NCI-H2196 treated with DMSO at 0.1 percent for 48 hours (cell line): Measurements from ENCODE around the gene ALG5.

Experiments used
- DNase-seq: peaks from one replicate; lab custom pipeline; 2025; ENCODE audit not compliant: unreplicated experiment; lab: John Stamatoyannopoulos, UW

The ALG5 gene

GRCh38 chr13:36917311-36917710, 81.8 kb downstream of the ALG5 start:
- no peak for DNase-seq

DNA sequence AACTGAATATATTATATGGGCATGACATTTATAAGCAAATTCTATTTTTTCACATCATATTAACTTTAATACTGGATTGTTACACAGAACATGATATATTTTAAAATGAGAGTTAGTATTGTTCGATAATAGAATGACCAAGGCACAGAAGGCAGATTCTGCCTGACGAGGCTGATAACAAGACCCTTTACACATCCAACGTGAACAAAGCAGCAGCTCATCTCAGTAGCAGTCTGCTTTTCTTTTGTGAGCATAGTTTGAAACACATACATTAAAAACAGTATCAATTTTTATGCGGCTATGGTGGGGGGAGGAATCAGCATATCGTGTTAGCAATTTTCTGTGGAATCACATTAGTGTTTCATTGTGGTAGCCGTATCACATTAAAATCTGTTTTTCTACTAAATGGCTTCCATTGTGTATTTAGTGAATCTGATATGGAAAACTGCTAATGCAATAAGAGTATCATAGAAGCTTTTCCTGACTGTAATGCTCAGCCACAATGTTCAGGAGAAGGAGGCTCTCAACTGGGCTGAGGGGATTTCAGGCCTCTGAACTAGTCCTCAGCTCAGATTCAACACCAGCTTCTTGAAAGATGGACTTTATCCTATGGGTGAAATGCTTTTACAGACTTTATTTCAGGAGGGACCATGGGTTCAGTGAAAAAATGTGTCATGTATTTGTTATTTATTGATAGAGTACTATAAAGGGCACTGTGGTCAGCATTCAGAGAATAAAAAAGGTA, 83.1 kb downstream of the ALG5 start:
- DNase-seq: no peak

DNA sequence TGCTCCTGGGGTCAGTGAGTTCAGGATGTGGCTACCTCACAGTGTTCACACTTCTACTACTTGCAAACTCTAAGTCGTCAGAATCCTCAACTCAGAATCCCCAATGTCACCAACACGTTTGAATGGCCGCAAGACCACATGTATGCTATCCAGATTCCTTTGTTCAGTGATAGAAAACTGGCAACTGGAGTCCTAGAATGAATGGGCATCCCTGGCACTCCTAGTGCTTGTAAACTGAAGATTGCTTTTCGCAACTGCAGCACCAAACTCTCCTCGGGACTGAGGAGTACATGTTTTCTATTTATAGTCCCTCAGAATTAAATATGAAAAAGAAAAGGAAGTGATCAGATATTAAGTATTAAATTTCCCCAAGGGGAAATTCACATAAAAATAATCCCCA, 84.0 kb downstream of the ALG5 start:
- no peak for DNase-seq

- no peak for DNase-seq
Measured at GRCh38 chr13:36914648-36915047, 84.5 kb downstream of the ALG5 start.

GRCh38 chr13:36913463-36913862, 85.7 kb downstream of the ALG5 start:
- DNase-seq: no peak

DNA sequence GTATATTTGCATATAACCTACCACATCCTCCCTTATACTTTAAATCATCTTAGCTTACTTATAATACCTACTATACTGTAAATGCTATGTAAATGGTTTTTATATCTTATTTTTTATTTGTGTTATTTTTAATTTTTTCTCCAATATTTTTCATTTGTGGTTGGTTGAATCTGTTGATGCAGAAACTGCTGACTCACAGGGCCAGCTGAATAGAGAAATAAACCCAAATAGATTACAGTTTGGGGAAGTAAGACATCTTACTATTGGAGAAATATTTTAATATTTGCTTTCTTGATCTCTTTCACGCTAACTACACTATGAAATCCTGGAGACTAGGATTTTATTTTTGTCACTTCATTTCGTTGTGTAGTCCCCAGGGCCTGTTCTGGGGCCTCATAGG, 86.2 kb downstream of the ALG5 start:
- no peak for DNase-seq

DNA sequence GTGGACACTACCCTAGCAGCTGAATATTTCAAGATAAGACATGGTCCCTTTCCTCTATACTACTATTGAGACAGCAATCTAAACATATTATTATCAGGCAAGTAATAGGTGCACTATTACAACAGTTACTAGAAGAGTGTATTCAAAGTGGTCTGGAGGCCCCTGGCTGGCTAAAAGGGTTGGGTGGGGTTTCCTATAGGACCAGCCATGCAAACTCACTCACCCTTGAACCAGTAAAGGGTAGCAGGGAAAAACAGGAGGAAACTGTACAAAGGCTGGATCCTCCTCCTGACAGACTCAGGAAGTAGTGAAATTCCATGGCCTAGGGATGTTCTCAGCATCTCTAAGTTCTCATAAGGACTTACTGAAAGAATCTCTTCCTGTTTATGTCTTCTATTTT, 86.8 kb downstream of the ALG5 start:
- DNase-seq: no peak

- DNase-seq: no peak
Measured at GRCh38 chr13:36910545-36910944, 88.6 kb downstream of the ALG5 start.

DNA sequence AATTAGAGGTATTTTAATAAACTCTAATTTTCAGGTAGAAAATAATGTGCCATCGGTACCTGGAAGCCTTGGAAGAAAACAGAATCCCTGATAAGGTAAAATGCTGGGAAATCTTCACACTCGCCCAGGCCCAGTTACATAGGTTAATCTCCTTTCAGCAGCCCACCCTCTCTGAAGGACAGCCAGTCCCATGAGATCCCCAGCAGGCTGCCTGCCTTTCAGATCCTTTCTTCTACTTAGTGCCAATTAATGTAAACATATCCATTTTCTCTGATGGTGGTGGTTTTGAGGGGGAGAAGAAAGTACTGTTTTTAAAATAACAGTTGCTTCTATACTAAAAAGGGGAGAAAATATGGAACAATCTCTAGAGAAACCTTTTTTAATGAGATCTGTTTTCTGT, 91.3 kb downstream of the ALG5 start:
- no peak for DNase-seq

- no peak for DNase-seq
Measured at GRCh38 chr13:36907266-36907665, 91.9 kb downstream of the ALG5 start.

GRCh38 chr13:36905944-36906343, 93.2 kb downstream of the ALG5 start:
- no peak for DNase-seq

GRCh38 chr13:36903925-36904595, 95.1 kb downstream of the ALG5 start:
- peak; percentile 45 for DNase-seq
